Measurements from ENCODE around the gene NMNAT3. TPM values are rescaled to one million over a fixed set of nuclear protein-coding genes. Genes with fewer than 3 reads are reported as not detected.

The NMNAT3 gene
- total and polyA plus RNA-seq, 4 donors: 1.9 to 19.7 (median 2.9) TPM

DNA sequence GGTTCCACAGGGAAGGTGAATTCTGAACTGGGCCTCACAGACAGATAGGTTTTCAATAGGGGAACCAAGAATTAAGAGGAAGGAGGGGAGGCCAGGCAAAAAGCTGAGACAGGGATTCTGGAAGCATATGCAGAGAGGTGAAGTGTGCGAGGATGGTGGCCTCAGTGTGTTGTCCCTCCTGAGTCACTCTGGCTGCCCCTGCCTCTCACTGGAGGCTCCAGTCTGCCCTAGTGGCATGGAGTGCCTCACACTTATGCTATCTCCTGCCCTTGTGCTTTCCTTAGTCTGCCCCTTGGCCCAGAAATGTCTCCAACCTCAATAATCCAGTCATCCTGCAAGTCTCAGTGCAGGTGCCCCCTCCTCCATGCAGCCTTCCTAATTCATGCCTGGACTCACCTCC, 106.1 kb downstream of the NMNAT3 start:
- Histone ChIP-seq H3K4me3 (ENCODE audit: low read depth in 1 of 3, low read length in 3 of 3) (no peak overlapping the region), H3K27ac (ENCODE audit: low read depth in 1 of 2, low read length in 2 of 2) (no peak overlapping the region), H3K9me3 (ENCODE audit: control insufficient read depth in 4 of 4, low read length in 3 of 4) (no peaks in the 10 kb centered on the region), H3K36me3 (ENCODE audit: control insufficient read depth in 4 of 4, insufficient read depth in 3 of 4, low read depth in 1 of 4, low read length in 3 of 4) (no peaks in the 10 kb centered on the region), H3K27me3 (ENCODE audit: control insufficient read depth in 4 of 4, insufficient read depth in 4 of 4, low read length in 3 of 4) (no peaks in the 10 kb centered on the region), H3K9ac (ENCODE audit: low read depth in 1 of 2, low read length in 2 of 2) (no peak overlapping the region), H3K4me1 (ENCODE audit: control insufficient read depth in 4 of 4, insufficient read depth in 4 of 4, low read length in 3 of 4) (peaks cover 0 to 13% (median 8%) of the 10 kb centered on the region in 4 donors)
- TF ChIP-seq JUND (IDR thresholded peaks at IDR 0.05): no peak
- no peak for TF ChIP-seq NR2F2 (IDR thresholded peaks at IDR 0.05)
- no peak for TF ChIP-seq TAF1 (conservative IDR thresholded peaks at IDR 0.05)
- TF ChIP-seq EGR1 (IDR thresholded peaks at IDR 0.05; ENCODE audit: low read depth in 2 of 2): no peak
- TF ChIP-seq, protein P1, sequence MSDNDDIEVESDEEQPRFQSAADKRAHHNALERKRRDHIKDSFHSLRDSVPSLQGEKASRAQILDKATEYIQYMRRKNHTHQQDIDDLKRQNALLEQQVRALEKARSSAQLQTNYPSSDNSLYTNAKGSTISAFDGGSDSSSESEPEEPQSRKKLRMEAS (IDR thresholded peaks at IDR 0.05): no peak
- TF ChIP-seq CTCF (IDR thresholded peaks at IDR 0.05; ENCODE audit: low read depth, low read length, missing input control): no peak
- no peak for TF ChIP-seq YY1 (IDR thresholded peaks at IDR 0.05)
- TF ChIP-seq RAD21 (IDR thresholded peaks at IDR 0.05): no peak
- no peak for TF ChIP-seq FOXA1 (IDR thresholded peaks at IDR 0.05)
- no peak for TF ChIP-seq GABPA (IDR thresholded peaks at IDR 0.05 in 1 of 2, conservative IDR thresholded peaks at IDR 0.05 in 1 of 2)
- TF ChIP-seq HNF4A (conservative IDR thresholded peaks at IDR 0.05): no peak
- no peak for TF ChIP-seq RXRA (IDR thresholded peaks at IDR 0.05)
- no peak for TF ChIP-seq ATF3 (IDR thresholded peaks at IDR 0.05)
- no peak for TF ChIP-seq REST (IDR thresholded peaks at IDR 0.05)
- DNase-seq (ENCODE audit: low spot score): no peak
- 93% methylated on average over 1 of the region's 1 CpG for WGBS

- 89% methylated on average over 5 of the region's 5 CpGs for WGBS
- no peak for DNase-seq (ENCODE audit: low spot score)
Observed at GRCh38 chr3:139564294-139564861, 113.4 kb downstream of the NMNAT3 start.

More at GRCh38 chr3:139564294-139564861, 113.4 kb downstream of the NMNAT3 start:
- Histone ChIP-seq H3K4me1 (ENCODE audit: control insufficient read depth in 4 of 4, insufficient read depth in 4 of 4, low read length in 3 of 4) (no peaks in the 10 kb centered on the region), H3K9me3 (ENCODE audit: control insufficient read depth in 4 of 4, low read length in 3 of 4) (no peaks in the 10 kb centered on the region), H3K27me3 (ENCODE audit: control insufficient read depth in 4 of 4, insufficient read depth in 4 of 4, low read length in 3 of 4) (no peaks in the 10 kb centered on the region), H3K4me3 (ENCODE audit: low read depth in 1 of 3, low read length in 3 of 3) (no peak overlapping the region), H3K36me3 (ENCODE audit: control insufficient read depth in 4 of 4, insufficient read depth in 3 of 4, low read depth in 1 of 4, low read length in 3 of 4) (no peaks in the 10 kb centered on the region), H3K9ac (ENCODE audit: low read depth in 1 of 2, low read length in 2 of 2) (no peak overlapping the region), H3K27ac (ENCODE audit: low read depth in 1 of 2, low read length in 2 of 2) (no peak overlapping the region)
- TF ChIP-seq, protein P2, sequence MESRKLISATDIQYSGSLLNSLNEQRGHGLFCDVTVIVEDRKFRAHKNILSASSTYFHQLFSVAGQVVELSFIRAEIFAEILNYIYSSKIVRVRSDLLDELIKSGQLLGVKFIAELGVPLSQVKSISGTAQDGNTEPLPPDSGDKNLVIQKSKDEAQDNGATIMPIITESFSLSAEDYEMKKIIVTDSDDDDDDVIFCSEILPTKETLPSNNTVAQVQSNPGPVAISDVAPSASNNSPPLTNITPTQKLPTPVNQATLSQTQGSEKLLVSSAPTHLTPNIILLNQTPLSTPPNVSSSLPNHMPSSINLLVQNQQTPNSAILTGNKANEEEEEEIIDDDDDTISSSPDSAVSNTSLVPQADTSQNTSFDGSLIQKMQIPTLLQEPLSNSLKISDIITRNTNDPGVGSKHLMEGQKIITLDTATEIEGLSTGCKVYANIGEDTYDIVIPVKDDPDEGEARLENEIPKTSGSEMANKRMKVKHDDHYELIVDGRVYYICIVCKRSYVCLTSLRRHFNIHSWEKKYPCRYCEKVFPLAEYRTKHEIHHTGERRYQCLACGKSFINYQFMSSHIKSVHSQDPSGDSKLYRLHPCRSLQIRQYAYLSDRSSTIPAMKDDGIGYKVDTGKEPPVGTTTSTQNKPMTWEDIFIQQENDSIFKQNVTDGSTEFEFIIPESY (IDR thresholded peaks at IDR 0.05): no peak
- TF ChIP-seq, protein P1 (IDR thresholded peaks at IDR 0.05): no peak
- TF ChIP-seq GABPA (IDR thresholded peaks at IDR 0.05 in 1 of 2, conservative IDR thresholded peaks at IDR 0.05 in 1 of 2) (no peak), JUND (IDR thresholded peaks at IDR 0.05) (no peak), RAD21 (IDR thresholded peaks at IDR 0.05) (peak in 1 of 2 donors; percentile 53)
